SK-N-SH (cell line): Measurements from ENCODE around the gene PPP2R2B. TPM values are rescaled to one million over a fixed set of nuclear protein-coding genes. Genes with fewer than 3 reads are reported as not detected.

ENCODE experiments used
- CTCF ChIA-PET: fragments of 300-600, 350-600 bp; formaldehyde crosslinking; extraction: SDS; loops from one replicate; lab custom pipeline; 2021; lab: Yijun Ruan, JAX
- POLR2A ChIA-PET: fragments of 350-600 bp; sonication (Branson Sonifier 250); formaldehyde crosslinking; extraction: SDS; loops from one replicate; lab custom pipeline; 2020; ENCODE audit warnings: antibody characterized with exemption, inconsistent platforms; lab: Yijun Ruan, JAX
- DNase-seq: peaks from one replicate; pipeline ENCODE4 v3.0.0; 2012
- H2AFZ ChIP-seq: fragments of 200-600 bp; sonication (generic); 2 replicates; pipeline ENCODE4 v1.8.1; 2016; ENCODE audit warnings: antibody characterized with exemption, mild to moderate bottlenecking, low read depth
- H3F3A ChIP-seq: fragments of 200-600 bp; sonication (generic); replicated peaks from 2 replicates; pipeline ENCODE3; 2016; ENCODE audit warnings: antibody characterized with exemption, mild to moderate bottlenecking; ENCODE audit not compliant: insufficient read depth
- H3K27ac ChIP-seq, 2 experiments: fragments of 200-500 bp in 1 of 2; fragments of 200-600 bp in 1 of 2; sonication (Bioruptor generic) in 1 of 2; sonication (generic), shearing (Covaris generic) in 1 of 2; 2 replicates each; pipeline versions ENCODE4 v1.5.1 to v1.6.1; 2014 to 2016; ENCODE audit warnings: low read depth in 2 of 2, inconsistent platforms in 1 of 2, low read length in 1 of 2, mild to moderate bottlenecking in 1 of 2, mixed read lengths in 1 of 2
- H3K27me3 ChIP-seq: fragments of 200-600 bp; sonication (generic), shearing (Covaris generic); 2 replicates; pipeline ENCODE4 v1.6.1; 2016; ENCODE audit warnings: mixed run types; ENCODE audit not compliant: insufficient read depth
- H3K36me3 ChIP-seq, 2 experiments: fragments of 200-500 bp in 1 of 2; fragments of 200-600 bp in 1 of 2; sonication (Bioruptor generic) in 1 of 2; sonication (generic) in 1 of 2; replicated peaks in 1 of 2; 2 replicates each; pipeline versions ENCODE3 to v1.5.1; 2014 to 2016; ENCODE audit warnings: low read length in 1 of 2, mild to moderate bottlenecking in 1 of 2; ENCODE audit not compliant: insufficient read depth in 2 of 2, control insufficient read depth in 1 of 2
- H3K4me1 ChIP-seq, 2 experiments: fragments of 200-500 bp in 1 of 2; fragments of 200-600 bp in 1 of 2; sonication (Bioruptor generic) in 1 of 2; sonication (generic), shearing (Covaris generic) in 1 of 2; 2 replicates each; pipeline versions ENCODE4 v1.5.1 to v1.6.1; 2014 to 2016; ENCODE audit warnings: low read depth in 1 of 2, low read length in 1 of 2, mixed run types in 1 of 2; ENCODE audit not compliant: insufficient read depth in 2 of 2, control insufficient read depth in 1 of 2
- H3K4me2 ChIP-seq: fragments of 200-600 bp; sonication (generic), shearing (Covaris generic); 2 replicates; pipeline ENCODE4 v1.6.1; 2017; ENCODE audit warnings: mixed run types
- H3K4me3 ChIP-seq, 2 experiments: fragments of 200-500 bp in 1 of 2; fragments of 200-600 bp in 1 of 2; sonication (Bioruptor generic) in 1 of 2; sonication (generic), shearing (Covaris generic) in 1 of 2; 2 replicates each; pipeline versions ENCODE4 v1.5.1 to v1.8.1; 2014 to 2016; ENCODE audit warnings: low read depth in 2 of 2, inconsistent platforms in 1 of 2, low read length in 1 of 2, mild to moderate bottlenecking in 1 of 2, mixed read lengths in 1 of 2, moderate library complexity in 1 of 2
- H3K79me2 ChIP-seq: fragments of 200-600 bp; sonication (generic); 2 replicates; pipeline ENCODE4 v1.8.1; 2017; ENCODE audit warnings: mild to moderate bottlenecking; ENCODE audit not compliant: insufficient read depth
- H3K9ac ChIP-seq: fragments of 200-600 bp; sonication (generic); 2 replicates; pipeline ENCODE4 v1.6.1; 2017; ENCODE audit warnings: mixed run types
- H3K9me2 ChIP-seq: fragments of 200-600 bp; sonication (generic); 2 replicates; pipeline ENCODE4 v1.6.1; 2017; ENCODE audit warnings: mixed run types
- H3K9me3 ChIP-seq: fragments of 200-600 bp; sonication (generic); 2 replicates; pipeline ENCODE4 v1.6.1; 2017; ENCODE audit warnings: mixed run types, mild to moderate bottlenecking, moderate library complexity
- H4K20me1 ChIP-seq: fragments of 200-600 bp; sonication (generic); 2 replicates; pipeline ENCODE4 v1.6.1; 2017; ENCODE audit warnings: mild to moderate bottlenecking, mixed run types; ENCODE audit not compliant: insufficient read depth
- EP300 ChIP-seq, 2 experiments: IDR thresholded peaks; 2 replicates each; pipeline versions ENCODE4 v1.4.0 to v1.6.1; 2012; ENCODE audit warnings: borderline replicate concordance in 1 of 2, low read depth in 1 of 2, low read length in 1 of 2
- FOXM1 ChIP-seq: IDR thresholded peaks from 2 replicates; pipeline ENCODE4 v1.4.0; 2012; ENCODE audit warnings: low read depth, mild to moderate bottlenecking
- GABPA ChIP-seq: IDR thresholded peaks from 2 replicates; pipeline ENCODE4 v1.4.0; 2012; ENCODE audit warnings: low read depth, mild to moderate bottlenecking
- IRF3 ChIP-seq: fragments of 150-350 bp; IDR thresholded peaks from 2 replicates; pipeline ENCODE4 v1.6.1; 2016; ENCODE audit warnings: mild to moderate bottlenecking, low read depth, low read length
- JUND ChIP-seq: IDR thresholded peaks from 2 replicates; pipeline ENCODE4 v1.4.0; 2012
- MAX ChIP-seq: IDR thresholded peaks from 2 replicates; pipeline ENCODE4 v1.4.0; 2012; ENCODE audit warnings: low read depth
- MXI1 ChIP-seq: IDR thresholded peaks from 2 replicates; pipeline ENCODE4 v1.6.1; 2012; ENCODE audit warnings: mild to moderate bottlenecking, low read depth, low read length, improper control_type of control experiment
- NFIC ChIP-seq: IDR thresholded peaks from 2 replicates; pipeline ENCODE4 v1.4.0; 2012; ENCODE audit warnings: borderline replicate concordance
- NRF1 ChIP-seq: IDR thresholded peaks from 2 replicates; pipeline ENCODE4 v1.6.1; 2012; ENCODE audit warnings: low read depth, mild to moderate bottlenecking, low read length
- PBX3 ChIP-seq: IDR thresholded peaks from 2 replicates; pipeline ENCODE4; 2012
- POLR2AphosphoS5 ChIP-seq: IDR thresholded peaks from 2 replicates; pipeline ENCODE4 v1.6.1; 2012; ENCODE audit warnings: low read depth, low read length
- RAD21 ChIP-seq: IDR thresholded peaks from 2 replicates; pipeline ENCODE4 v1.6.1; 2012; ENCODE audit warnings: mild to moderate bottlenecking, low read length
- REST ChIP-seq: IDR thresholded peaks from 2 replicates; pipeline ENCODE4 v1.6.1; 2012; ENCODE audit warnings: mild to moderate bottlenecking, low read depth, low read length, moderate library complexity
- TAF1 ChIP-seq: IDR thresholded peaks from 2 replicates; pipeline ENCODE4 v1.6.1; 2012; ENCODE audit warnings: low read depth, mild to moderate bottlenecking, low read length, moderate library complexity, borderline replicate concordance
- TCF12 ChIP-seq: IDR thresholded peaks from 2 replicates; pipeline ENCODE4 v1.4.0; 2012
- TEAD4 ChIP-seq: IDR thresholded peaks from 2 replicates; pipeline ENCODE4 v1.4.0; 2012; ENCODE audit warnings: mild to moderate bottlenecking, borderline replicate concordance; ENCODE audit not compliant: insufficient read depth
- USF2 ChIP-seq: fragments of 150-350 bp; IDR thresholded peaks from 2 replicates; pipeline ENCODE4 v1.6.1; 2017; ENCODE audit warnings: antibody characterized with exemption, low read length, low read depth, borderline replicate concordance
- YY1 ChIP-seq: IDR thresholded peaks from 2 replicates; pipeline ENCODE4 v1.4.0; 2012; ENCODE audit warnings: low read depth, mild to moderate bottlenecking
- polyA plus RNA-seq, 3 experiments: library from polyadenylated mRNA; depleted of rRNA; stranded (reverse); fragments of >200 nt; gene quantifications; 2 replicates each; pipeline ENCODE4 v1.2.3, GENCODE V29; 2012

Gene PPP2R2B
- polyA plus RNA-seq, 1 of the 3 experiments (the other 2 are of a cell fraction): 11.4 TPM

GRCh38 chr5:146851133-146851532 lies 27.4 kb downstream of the PPP2R2B start:
- no peak overlapping the region for H3K9ac ChIP-seq
- TF ChIP-seq USF2: no peak
- TF ChIP-seq TEAD4: no peak
- TF ChIP-seq PBX3: no peak
- no peak for TF ChIP-seq RAD21
- no peak for TF ChIP-seq FOXM1
- TF ChIP-seq MXI1: no peak
- no peak for TF ChIP-seq MAX
- TF ChIP-seq GABPA: no peak
- no peak for TF ChIP-seq TAF1
- TF ChIP-seq POLR2AphosphoS5: no peak
- no peak for TF ChIP-seq REST
- TF ChIP-seq NRF1: no peak
- no peak for TF ChIP-seq NFIC
- TF ChIP-seq JUND: no peak
- no peak for TF ChIP-seq EP300 (IDR thresholded peaks at IDR 0.05; ENCODE audit: borderline replicate concordance in 1 of 2, low read depth in 1 of 2, low read length in 1 of 2)
- TF ChIP-seq TCF12: no peak
- TF ChIP-seq YY1: no peak
- TF ChIP-seq IRF3: no peak
- TF ChIP-seq, all 33 proteins: peak for 0
- no peaks in the 10 kb centered on the region for H3K79me2 ChIP-seq
- no peaks in the 10 kb centered on the region for H3K4me1 ChIP-seq
- peaks cover 0 to 2% of the 10 kb centered on the region in 2 experiments for H3K36me3 ChIP-seq
- H3K4me2 ChIP-seq: no peak overlapping the region
- H3K4me3 ChIP-seq: no peak overlapping the region
- no peak overlapping the region for H3K27ac ChIP-seq
- POLR2A ChIA-PET: no interaction called here
- H2AFZ ChIP-seq: no peak overlapping the region
- H3K27me3 ChIP-seq: no peaks in the 10 kb centered on the region
- H3F3A ChIP-seq: no peaks in the 10 kb centered on the region
- CTCF ChIA-PET: no interaction called here
- no peaks in the 10 kb centered on the region for H3K9me3 ChIP-seq
- no peak for DNase-seq
- no peaks in the 10 kb centered on the region for H4K20me1 ChIP-seq
- no peaks in the 10 kb centered on the region for H3K9me2 ChIP-seq
